Keratinocyte (primary cell): ENCODE data around the gene SULF2. TPM values are rescaled to one million over a fixed set of nuclear protein-coding genes. Genes with fewer than 3 reads are reported as not detected.

ENCODE experiments used
- DNase-seq: peaks from one replicate; pipeline ENCODE4 v3.0.0-alpha.2; 2011; ENCODE audit warnings: low read depth, missing footprints, low spot score
- FAIRE-seq: peaks from 2 replicates; lab custom pipeline; 2011; peaks lifted over from hg19 to GRCh38; lab: Jason Lieb, UNC
- H2AFZ ChIP-seq: 2 replicates; pipeline ENCODE4 v1.6.0; 2012; ENCODE audit warnings: low read length, control low read depth, inconsistent platforms; ENCODE audit not compliant: control insufficient read depth
- H3K27ac ChIP-seq: 2 replicates; pipeline ENCODE4 v1.5.1; 2011; ENCODE audit warnings: low read length; ENCODE audit not compliant: control insufficient read depth, insufficient read depth
- H3K27me3 ChIP-seq: 3 replicates; pipeline ENCODE4 v1.6.0; 2011; ENCODE audit warnings: low read length; ENCODE audit not compliant: control insufficient read depth, insufficient read depth; ENCODE audit errors: extremely low read depth
- H3K36me3 ChIP-seq, 2 experiments: 2 replicates in 1 of 2; 3 replicates in 1 of 2; pipeline ENCODE4 v1.5.1; 2011; ENCODE audit warnings: low read length in 2 of 2, mild to moderate bottlenecking in 1 of 2; ENCODE audit not compliant: control insufficient read depth in 2 of 2, insufficient read depth in 2 of 2; ENCODE audit errors: extremely low read depth in 1 of 2
- H3K4me1 ChIP-seq: 3 replicates; pipeline ENCODE4 v1.5.1; 2011; ENCODE audit warnings: low read length; ENCODE audit not compliant: control insufficient read depth, insufficient read depth; ENCODE audit errors: extremely low read depth
- H3K4me2 ChIP-seq: 3 replicates; pipeline ENCODE4 v1.6.0; 2011; ENCODE audit warnings: low read depth, low read length; ENCODE audit not compliant: control insufficient read depth, insufficient read depth; ENCODE audit errors: extremely low read depth
- H3K4me3 ChIP-seq, 3 experiments: fragments of 200-600 bp in 1 of 3; sonication (generic) in 1 of 3; 2 replicates in 2 of 3; 3 replicates in 1 of 3; pipeline ENCODE4 v1.5.1; 2011 to 2016; ENCODE audit warnings: low read length in 3 of 3, mild to moderate bottlenecking in 3 of 3, control low read depth in 2 of 3, inconsistent platforms in 1 of 3, low read depth in 1 of 3, mixed read lengths in 1 of 3, mixed run types in 1 of 3, moderate library complexity in 1 of 3; ENCODE audit not compliant: control insufficient read depth in 2 of 3, insufficient read depth in 2 of 3; ENCODE audit errors: extremely low read depth in 1 of 3
- H3K79me2 ChIP-seq: 2 replicates; pipeline ENCODE4 v1.6.0; 2012; ENCODE audit warnings: low read length; ENCODE audit not compliant: control insufficient read depth, insufficient read depth
- H3K9ac ChIP-seq: 3 replicates; pipeline ENCODE4 v1.6.0; 2011; ENCODE audit warnings: low read length; ENCODE audit not compliant: control insufficient read depth, insufficient read depth; ENCODE audit errors: extremely low read depth
- H3K9me1 ChIP-seq: 3 replicates; pipeline ENCODE4 v1.6.0; 2011; ENCODE audit warnings: low read length; ENCODE audit not compliant: control insufficient read depth, insufficient read depth; ENCODE audit errors: extremely low read depth
- H3K9me3 ChIP-seq: 2 replicates; pipeline ENCODE4 v1.5.1; 2012; ENCODE audit warnings: low read depth, low read length; ENCODE audit not compliant: control insufficient read depth
- H4K20me1 ChIP-seq: 3 replicates; pipeline ENCODE4 v1.6.0; 2011; ENCODE audit warnings: low read length; ENCODE audit not compliant: control insufficient read depth, insufficient read depth; ENCODE audit errors: extremely low read depth
- EZH2 ChIP-seq: IDR thresholded peaks from one replicate; pipeline ENCODE4 v1.6.1; 2012; ENCODE audit warnings: inconsistent platforms, mild to moderate bottlenecking, low read length, moderate library complexity
- dilution Hi-C: fragments of 300-500 bp; cut with MboI; formaldehyde crosslinking; loops from one replicate; pipeline ENCODE4 v1.7.0; 2020; ENCODE audit warnings: low sequenced_read_pairs; ENCODE audit not compliant: extremely low pct_ligation_motif_present
- polyA plus RNA-seq, 5 experiments: library from polyadenylated mRNA; depleted of rRNA in 3 of 5; stranded (reverse) in 3 of 5; stranded (forward) in 1 of 5; unstranded in 1 of 5; fragments of >200 nt; gene quantifications; 1 replicate in 1 of 5; 2 replicates in 3 of 5; 3 replicates in 1 of 5; pipeline versions ENCODE4 v1.2.1 to v1.2.3, GENCODE V29; 2011 to 2012; ENCODE audit warnings: missing spikeins in 2 of 5, low read depth in 1 of 5, low replicate concordance in 1 of 5
- TF ChIP-seq, protein P1 (sequence below), 3 experiments: IDR thresholded peaks in 1 of 3; conservative IDR thresholded peaks in 1 of 3; optimal IDR thresholded peaks in 1 of 3; 2 replicates in 2 of 3; 3 replicates in 1 of 3; pipeline versions ENCODE3 to v1.5.1; 2011; ENCODE audit warnings: low read length in 3 of 3, mild to moderate bottlenecking in 3 of 3, moderate library complexity in 2 of 3, control low read depth in 1 of 3, inconsistent platforms in 1 of 3; ENCODE audit not compliant: insufficient read depth in 2 of 3; ENCODE audit errors: extremely low read depth in 1 of 3

The SULF2 gene
- polyA plus RNA-seq, 1 donor (not counting 4 experiments of a cell fraction or from before 2014, with no cell fraction given) = 64.4 TPM

DNA sequence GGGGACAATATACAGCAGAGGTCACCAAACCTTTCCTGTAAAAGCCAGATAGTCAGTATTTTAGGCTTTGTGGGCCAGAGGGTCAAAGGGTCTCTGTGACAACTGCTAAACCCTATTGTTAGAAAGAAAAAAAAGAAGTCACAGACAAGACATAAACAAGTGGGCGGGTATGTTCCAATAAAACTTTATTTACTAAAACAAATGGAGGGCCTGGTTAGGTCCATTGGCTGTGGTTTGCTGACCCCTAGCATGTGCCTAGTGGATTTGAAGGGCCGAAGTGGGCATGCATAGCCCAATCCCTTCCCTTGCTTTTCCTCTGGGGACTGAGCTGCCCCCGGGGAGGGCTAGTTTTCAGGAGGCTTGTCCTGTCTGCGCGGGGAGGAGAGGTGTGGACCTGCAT is 78.9 kb downstream of the SULF2 start:
- Histone ChIP-seq H3K9ac (no peak overlapping the region), H2AFZ (no peak overlapping the region), H3K9me3 (no peaks in the 10 kb centered on the region), H3K79me2 (peaks cover 7% of the 10 kb centered on the region), H4K20me1 (peaks cover 3% of the 10 kb centered on the region), H3K9me1 (no peaks in the 10 kb centered on the region), H3K4me2 (no peak overlapping the region), H3K4me3 (no peak overlapping the region), H3K27me3 (no peaks in the 10 kb centered on the region), H3K36me3 (peaks cover 3 to 19% of the 10 kb centered on the region in 2 experiments), H3K4me1 (peaks cover 6% of the 10 kb centered on the region), H3K27ac (no peak overlapping the region)
- TF ChIP-seq, protein P1, sequence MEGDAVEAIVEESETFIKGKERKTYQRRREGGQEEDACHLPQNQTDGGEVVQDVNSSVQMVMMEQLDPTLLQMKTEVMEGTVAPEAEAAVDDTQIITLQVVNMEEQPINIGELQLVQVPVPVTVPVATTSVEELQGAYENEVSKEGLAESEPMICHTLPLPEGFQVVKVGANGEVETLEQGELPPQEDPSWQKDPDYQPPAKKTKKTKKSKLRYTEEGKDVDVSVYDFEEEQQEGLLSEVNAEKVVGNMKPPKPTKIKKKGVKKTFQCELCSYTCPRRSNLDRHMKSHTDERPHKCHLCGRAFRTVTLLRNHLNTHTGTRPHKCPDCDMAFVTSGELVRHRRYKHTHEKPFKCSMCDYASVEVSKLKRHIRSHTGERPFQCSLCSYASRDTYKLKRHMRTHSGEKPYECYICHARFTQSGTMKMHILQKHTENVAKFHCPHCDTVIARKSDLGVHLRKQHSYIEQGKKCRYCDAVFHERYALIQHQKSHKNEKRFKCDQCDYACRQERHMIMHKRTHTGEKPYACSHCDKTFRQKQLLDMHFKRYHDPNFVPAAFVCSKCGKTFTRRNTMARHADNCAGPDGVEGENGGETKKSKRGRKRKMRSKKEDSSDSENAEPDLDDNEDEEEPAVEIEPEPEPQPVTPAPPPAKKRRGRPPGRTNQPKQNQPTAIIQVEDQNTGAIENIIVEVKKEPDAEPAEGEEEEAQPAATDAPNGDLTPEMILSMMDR (optimal IDR thresholded peaks at IDR 0.05 in 1 of 3, IDR thresholded peaks at IDR 0.05 in 1 of 3, conservative IDR thresholded peaks at IDR 0.05 in 1 of 3; ENCODE audit: extremely low read depth in 1 of 3, insufficient read depth in 2 of 3, low read length in 3 of 3) = no peak
- dilution Hi-C loops = no loop called here
- FAIRE-seq (no peak), DNase-seq (no peak)

DNA sequence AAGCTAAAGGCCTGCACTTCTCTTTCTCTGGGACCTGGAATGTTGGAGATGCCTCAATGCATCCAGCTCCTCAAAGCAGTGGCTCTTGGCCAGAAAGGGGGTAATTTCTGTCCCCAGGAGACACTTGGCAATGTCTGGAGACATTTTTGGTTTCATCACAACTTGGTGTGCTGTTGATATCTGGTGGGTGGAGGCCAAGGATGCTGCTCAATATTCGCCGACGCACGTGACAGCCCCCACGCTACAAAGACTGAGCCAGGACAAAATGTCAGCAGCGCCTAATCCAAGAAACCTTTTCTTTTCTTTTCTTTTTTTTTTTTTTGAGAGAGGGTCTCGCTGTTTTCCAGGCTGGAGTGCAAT is 79.8 kb downstream of the SULF2 start:
- Histone ChIP-seq H3K4me1 (peaks cover 6% of the 10 kb centered on the region), H3K9ac (no peak overlapping the region), H3K27me3 (no peaks in the 10 kb centered on the region), H3K36me3 (peaks cover 8 to 23% of the 10 kb centered on the region in 2 experiments), H2AFZ (no peak overlapping the region), H3K4me3 (no peak overlapping the region), H3K9me3 (no peaks in the 10 kb centered on the region), H3K4me2 (no peak overlapping the region), H3K27ac (no peak overlapping the region), H3K9me1 (no peaks in the 10 kb centered on the region), H3K79me2 (peaks cover 4% of the 10 kb centered on the region), H4K20me1 (peaks cover 3% of the 10 kb centered on the region)
- FAIRE-seq (no peak), DNase-seq (no peak)
- dilution Hi-C loops = no loop called here
- TF ChIP-seq EZH2 = no peak
- TF ChIP-seq, protein P1 (optimal IDR thresholded peaks at IDR 0.05 in 1 of 3, IDR thresholded peaks at IDR 0.05 in 1 of 3, conservative IDR thresholded peaks at IDR 0.05 in 1 of 3; ENCODE audit: extremely low read depth in 1 of 3, insufficient read depth in 2 of 3, low read length in 3 of 3) = no peak
